GM12892 (cell line): ENCODE measurements around the gene ZNF207.

Experiments used
- POLR2A ChIP-seq: IDR thresholded peaks from 2 replicates; pipeline ENCODE4 v1.6.1; 2011; ENCODE audit warnings: low read depth, low read length, control low read depth
- POLR2AphosphoS5 ChIP-seq: IDR thresholded peaks from 2 replicates; pipeline ENCODE4 v1.6.1; 2011; ENCODE audit warnings: low read depth, low read length, control low read depth
- TAF1 ChIP-seq: IDR thresholded peaks from 2 replicates; pipeline ENCODE4 v1.6.1; 2011; ENCODE audit warnings: low read depth, mild to moderate bottlenecking, control low read depth, low read length, borderline replicate concordance

DNA sequence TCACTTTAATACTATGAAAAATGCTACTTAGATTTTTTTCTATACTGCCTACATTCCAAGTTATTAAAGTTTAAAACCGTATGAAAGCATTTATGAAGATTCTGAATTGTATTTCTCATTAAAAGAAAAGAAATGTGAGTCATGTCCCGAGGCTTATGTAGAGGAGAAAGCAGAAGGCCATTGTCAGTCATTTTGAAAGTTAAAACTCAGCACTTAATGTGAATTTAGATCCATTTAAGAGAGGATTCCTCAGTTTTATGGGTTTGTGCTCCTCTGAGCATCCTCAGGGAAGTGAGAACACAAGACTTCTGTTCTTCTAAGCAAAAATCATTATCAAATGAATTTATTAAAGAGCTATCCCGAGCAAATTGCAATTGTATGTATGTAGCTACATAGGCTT, 19.8 kb upstream of the ZNF207 start:
- no peak for TF ChIP-seq POLR2AphosphoS5
- TF ChIP-seq POLR2A, result no peak
- TF ChIP-seq TAF1, result no peak
